ENCODE measurements around the gene FUT6. TPM values are rescaled to one million over a fixed set of nuclear protein-coding genes. Genes with fewer than 3 reads are reported as not detected.
A peak's percentile ranks its signal among the peaks of the same experiment; 100 is the strongest.

FUT6 gene
- polyA plus RNA-seq, 3 donors: not detected

DNA sequence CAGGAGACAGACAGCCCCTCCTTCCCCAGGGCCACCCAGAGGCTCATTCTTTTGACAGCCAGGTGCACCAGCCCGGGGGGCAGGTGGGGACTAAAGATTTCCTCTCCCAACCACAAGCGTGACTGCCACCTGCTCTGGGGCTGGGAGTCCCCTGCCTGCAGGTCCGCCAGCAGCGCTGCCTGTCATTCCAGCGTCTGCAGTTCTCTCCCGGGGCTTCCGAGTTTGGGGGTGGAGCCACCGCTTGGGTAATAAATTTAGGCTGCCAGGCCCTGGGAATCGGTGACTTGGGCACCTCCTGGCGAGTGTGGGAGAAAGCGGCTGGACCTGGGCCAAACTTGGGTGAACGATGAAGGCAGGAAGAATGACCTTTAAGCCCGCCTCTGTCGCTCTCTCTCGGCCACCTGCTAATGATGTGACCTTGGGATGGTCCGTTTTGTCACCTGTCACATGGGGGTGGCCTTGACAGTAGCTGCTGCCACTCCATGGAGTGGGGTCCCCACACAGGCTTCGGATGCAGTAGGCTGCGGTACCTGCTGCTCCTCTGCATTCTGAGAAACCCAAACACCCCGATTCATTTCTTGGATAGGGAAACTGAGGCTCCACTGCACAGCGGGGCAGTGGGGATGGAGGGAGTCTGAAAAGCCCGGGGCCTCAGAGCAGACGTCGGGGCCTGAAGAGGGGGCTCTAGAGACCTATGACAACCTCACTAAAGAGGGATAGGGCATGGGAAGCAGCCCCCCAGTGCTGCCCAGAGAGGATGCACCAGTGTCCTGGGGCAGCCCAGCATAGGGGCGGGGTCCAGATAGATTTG lies 12.8 kb downstream of the FUT6 start:
- H2AFZ ChIP-seq (ENCODE audit: insufficient read depth, low read depth, low read length, poor library complexity, severe bottlenecking): peak overlapping the region; percentile 81
- H3K4me1 ChIP-seq (ENCODE audit: control insufficient read depth in 1 of 2, insufficient read depth in 2 of 2, low read length in 2 of 2): peaks cover 19 to 26% of the 10 kb centered on the region in 2 donors
- Mint-ChIP-seq H3K4me1 (peaks cover 18% of the 10 kb centered on the region), H3K27ac (peak overlapping the region in 3 of 7 donors; percentile 36 to 84 (median 82)), H3K9me3 (peaks cover 2 to 15% (median 9%) of the 10 kb centered on the region in 7 donors), H3K27me3 (ENCODE audit: low read depth in 3 of 3) (peaks cover 15 to 39% (median 23%) of the 10 kb centered on the region in 3 donors), H3K36me3 (no peaks in the 10 kb centered on the region), H3K4me3 (peak overlapping the region; percentile 78)
- H3K27ac ChIP-seq (ENCODE audit: low read depth in 1 of 2, low read length in 2 of 2): no peak overlapping the region
- H3K9ac ChIP-seq (ENCODE audit: insufficient read depth, low read length, poor library complexity, severe bottlenecking): no peak overlapping the region
- 6% methylated on average over 19 of the region's 24 CpGs for WGBS (ENCODE audit: insufficient coverage)
- no peak overlapping the region for H3K4me2 ChIP-seq (replicated peaks; ENCODE audit: extremely low read depth, low read length, poor library complexity, severe bottlenecking)
- no peaks in the 10 kb centered on the region for H3K36me3 ChIP-seq (replicated peaks in 1 of 2; ENCODE audit: control insufficient read depth in 1 of 2, insufficient read depth in 2 of 2, low read length in 2 of 2)
- peak overlapping the region in 1 of 3 experiments; percentile 70 for H3K4me3 ChIP-seq (replicated peaks in 1 of 3; ENCODE audit: low read depth in 2 of 3, low read length in 3 of 3)
- intact Hi-C loops (cut with micrococcal nuclease): no loop called here
- peaks cover 0 to 5% of the 10 kb centered on the region in 2 donors for H3K9me3 ChIP-seq (replicated peaks in 1 of 2; ENCODE audit: control insufficient read depth in 1 of 2, insufficient read depth in 1 of 2, low read length in 2 of 2)
- TF ChIP-seq, protein P1, sequence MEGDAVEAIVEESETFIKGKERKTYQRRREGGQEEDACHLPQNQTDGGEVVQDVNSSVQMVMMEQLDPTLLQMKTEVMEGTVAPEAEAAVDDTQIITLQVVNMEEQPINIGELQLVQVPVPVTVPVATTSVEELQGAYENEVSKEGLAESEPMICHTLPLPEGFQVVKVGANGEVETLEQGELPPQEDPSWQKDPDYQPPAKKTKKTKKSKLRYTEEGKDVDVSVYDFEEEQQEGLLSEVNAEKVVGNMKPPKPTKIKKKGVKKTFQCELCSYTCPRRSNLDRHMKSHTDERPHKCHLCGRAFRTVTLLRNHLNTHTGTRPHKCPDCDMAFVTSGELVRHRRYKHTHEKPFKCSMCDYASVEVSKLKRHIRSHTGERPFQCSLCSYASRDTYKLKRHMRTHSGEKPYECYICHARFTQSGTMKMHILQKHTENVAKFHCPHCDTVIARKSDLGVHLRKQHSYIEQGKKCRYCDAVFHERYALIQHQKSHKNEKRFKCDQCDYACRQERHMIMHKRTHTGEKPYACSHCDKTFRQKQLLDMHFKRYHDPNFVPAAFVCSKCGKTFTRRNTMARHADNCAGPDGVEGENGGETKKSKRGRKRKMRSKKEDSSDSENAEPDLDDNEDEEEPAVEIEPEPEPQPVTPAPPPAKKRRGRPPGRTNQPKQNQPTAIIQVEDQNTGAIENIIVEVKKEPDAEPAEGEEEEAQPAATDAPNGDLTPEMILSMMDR (IDR thresholded peaks at IDR 0.05): no peak
- H4K20me1 ChIP-seq (ENCODE audit: insufficient read depth, low read length): no peaks in the 10 kb centered on the region
- peak in 2 of 3 donors; percentile 12 to 32 for DNase-seq
- no peaks in the 10 kb centered on the region for H3K79me2 ChIP-seq (ENCODE audit: insufficient read depth, low read length)
- peaks cover 0 to 19% of the 10 kb centered on the region in 2 donors for H3K27me3 ChIP-seq (ENCODE audit: control insufficient read depth in 2 of 2, insufficient read depth in 2 of 2, low read length in 2 of 2)

DNA sequence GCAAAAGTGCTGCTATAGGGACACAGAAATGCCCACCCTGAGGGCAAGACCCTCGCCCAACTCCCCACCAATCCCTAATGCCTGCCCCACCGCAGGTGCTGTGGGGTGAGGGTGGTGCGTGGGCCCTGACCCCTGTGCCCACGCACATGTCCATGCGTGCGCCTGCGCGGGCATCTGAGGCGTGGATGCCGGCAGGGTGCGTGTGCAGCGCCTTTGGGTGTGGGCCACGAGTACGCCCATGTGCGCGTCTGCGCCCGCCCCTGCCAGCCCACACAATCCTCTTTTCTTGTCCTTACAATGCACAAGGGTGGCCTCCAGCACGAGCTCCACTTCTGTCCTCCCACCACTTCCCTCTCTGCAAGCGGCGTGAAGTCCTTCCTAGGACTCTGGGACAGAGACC lies 14.3 kb downstream of the FUT6 start:
- Mint-ChIP-seq H3K4me1 (peaks cover 18% of the 10 kb centered on the region), H3K27ac (no peak overlapping the region), H3K4me3 (no peak overlapping the region), H3K36me3 (no peaks in the 10 kb centered on the region), H3K9me3 (peaks cover 2 to 15% (median 9%) of the 10 kb centered on the region in 7 donors), H3K27me3 (ENCODE audit: low read depth in 3 of 3) (peaks cover 22 to 42% (median 23%) of the 10 kb centered on the region in 3 donors)
- H3K4me3 ChIP-seq (replicated peaks in 1 of 3; ENCODE audit: low read depth in 2 of 3, low read length in 3 of 3): no peak overlapping the region
- peaks cover 19 to 26% of the 10 kb centered on the region in 2 donors for H3K4me1 ChIP-seq (ENCODE audit: control insufficient read depth in 1 of 2, insufficient read depth in 2 of 2, low read length in 2 of 2)
- TF ChIP-seq, protein P1 (IDR thresholded peaks at IDR 0.05): no peak
- H3K36me3 ChIP-seq (replicated peaks in 1 of 2; ENCODE audit: control insufficient read depth in 1 of 2, insufficient read depth in 2 of 2, low read length in 2 of 2): no peaks in the 10 kb centered on the region
- H3K27me3 ChIP-seq (ENCODE audit: control insufficient read depth in 2 of 2, insufficient read depth in 2 of 2, low read length in 2 of 2): peaks cover 0 to 19% of the 10 kb centered on the region in 2 donors
- H4K20me1 ChIP-seq (ENCODE audit: insufficient read depth, low read length): no peaks in the 10 kb centered on the region
- H3K4me2 ChIP-seq (replicated peaks; ENCODE audit: extremely low read depth, low read length, poor library complexity, severe bottlenecking): no peak overlapping the region
- peaks cover 0 to 5% of the 10 kb centered on the region in 2 donors for H3K9me3 ChIP-seq (replicated peaks in 1 of 2; ENCODE audit: control insufficient read depth in 1 of 2, insufficient read depth in 1 of 2, low read length in 2 of 2)
- no peaks in the 10 kb centered on the region for H3K79me2 ChIP-seq (ENCODE audit: insufficient read depth, low read length)
- H2AFZ ChIP-seq (ENCODE audit: insufficient read depth, low read depth, low read length, poor library complexity, severe bottlenecking): no peak overlapping the region
- no peak overlapping the region for H3K9ac ChIP-seq (ENCODE audit: insufficient read depth, low read length, poor library complexity, severe bottlenecking)
- H3K27ac ChIP-seq (ENCODE audit: low read depth in 1 of 2, low read length in 2 of 2): no peak overlapping the region
- no peak for DNase-seq
- intact Hi-C loops (cut with micrococcal nuclease): no loop called here
- WGBS (ENCODE audit: insufficient coverage): 93% methylated on average over 18 of the region's 21 CpGs

Data from CD14-positive monocyte (primary cell).